Hippocampal formation (tissue), 2 donors: ENCODE results near the gene ODC1.
"Not testable (repeated sequence)": the region's sequence is repeated elsewhere in the genome, so short reads cannot be mapped to it uniquely, and the experiment has no call there.

ENCODE experiments used
- DNase-seq, 2 donors: peaks; one replicate each; lab custom pipeline; 2025; lab: John Stamatoyannopoulos, UW

Gene ODC1

GRCh38 chr2:10478298-10478625, 30.1 kb upstream of the ODC1 start:
- DNase-seq: no peak

DNA sequence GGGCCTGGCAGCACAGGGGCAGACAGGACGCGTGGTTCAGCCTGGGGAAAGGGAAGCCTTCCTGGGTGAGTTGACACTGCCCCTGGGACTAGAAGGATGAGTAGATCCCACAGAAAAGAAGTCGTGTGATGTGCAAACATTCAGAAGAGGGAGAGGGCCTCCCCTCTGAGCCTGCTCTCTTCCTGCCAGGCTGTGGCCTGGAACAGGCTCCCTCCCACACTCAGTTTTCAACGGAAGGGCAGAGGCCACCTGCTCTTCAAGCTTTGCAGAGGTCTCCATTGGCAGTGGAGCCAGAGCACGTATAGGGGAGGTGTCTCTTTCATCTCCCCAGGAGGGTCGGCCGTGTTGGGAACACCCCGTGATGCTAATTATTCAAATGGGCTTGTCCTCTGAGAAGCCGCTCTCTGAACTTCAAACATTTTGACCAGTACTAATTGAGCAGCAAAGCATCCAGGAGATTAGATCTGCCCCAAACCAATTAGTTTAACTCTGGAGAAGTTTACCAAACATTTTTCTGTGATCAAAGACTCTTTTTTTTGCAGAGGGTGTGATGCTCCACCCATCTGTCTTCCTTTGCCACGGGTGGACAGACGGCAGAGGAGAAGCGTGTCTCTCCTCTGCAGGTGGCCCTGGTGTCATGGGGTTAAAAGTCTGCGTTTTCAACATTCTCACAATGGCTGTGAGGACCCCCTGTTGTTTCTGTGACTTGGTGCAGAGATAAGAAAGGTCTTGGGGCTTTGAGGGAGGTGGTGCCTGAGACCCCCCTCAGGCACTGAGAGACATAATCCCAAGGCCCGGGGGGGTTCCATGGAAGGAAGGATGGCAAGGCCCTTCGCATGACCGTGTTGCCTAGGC, 29.5 kb upstream of the ODC1 start:
- DNase-seq: no peak

- no peak for DNase-seq
Measured at GRCh38 chr2:10476723-10477442, 28.8 kb upstream of the ODC1 start.

DNA sequence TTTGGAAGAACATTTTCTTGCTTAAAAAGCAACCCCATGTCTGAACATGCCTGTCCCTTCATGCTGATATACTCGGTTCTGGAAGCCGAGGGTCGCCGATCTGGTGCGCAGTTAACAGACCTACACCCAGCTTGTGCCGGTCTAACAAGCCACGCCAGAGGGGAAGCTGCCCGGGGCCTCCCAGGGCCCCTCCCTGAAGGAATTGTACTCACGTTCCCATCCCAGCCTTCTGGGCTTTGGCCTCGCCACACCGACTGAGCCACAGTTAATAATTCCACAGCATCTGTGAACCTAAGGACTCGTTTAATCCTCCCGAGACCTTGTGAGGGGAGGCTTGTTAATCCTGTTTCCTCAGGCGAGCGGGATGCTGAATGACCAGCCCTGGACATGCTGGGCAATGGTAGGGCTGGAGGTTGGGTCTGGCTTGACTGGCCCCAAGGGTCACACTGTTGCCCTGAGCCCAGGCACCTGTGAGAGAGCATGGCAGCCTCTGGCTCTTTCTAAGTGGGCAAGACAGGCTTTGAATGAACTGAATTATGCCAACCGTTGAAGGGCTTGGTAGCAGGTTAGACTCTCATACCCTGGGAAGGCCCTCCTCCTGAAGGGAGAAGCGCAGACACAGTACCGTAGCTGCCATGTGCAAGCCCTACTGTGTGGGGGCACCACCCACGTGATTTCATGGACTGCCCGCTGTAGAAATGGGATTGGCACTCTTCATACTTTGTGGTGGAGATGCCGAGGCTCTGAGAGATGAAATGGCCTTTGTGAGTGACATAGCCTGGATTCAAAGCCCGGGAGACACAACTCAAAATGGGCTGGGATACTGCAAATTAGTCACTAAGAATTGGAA, 27.9 kb upstream of the ODC1 start:
- DNase-seq: no peak

DNA sequence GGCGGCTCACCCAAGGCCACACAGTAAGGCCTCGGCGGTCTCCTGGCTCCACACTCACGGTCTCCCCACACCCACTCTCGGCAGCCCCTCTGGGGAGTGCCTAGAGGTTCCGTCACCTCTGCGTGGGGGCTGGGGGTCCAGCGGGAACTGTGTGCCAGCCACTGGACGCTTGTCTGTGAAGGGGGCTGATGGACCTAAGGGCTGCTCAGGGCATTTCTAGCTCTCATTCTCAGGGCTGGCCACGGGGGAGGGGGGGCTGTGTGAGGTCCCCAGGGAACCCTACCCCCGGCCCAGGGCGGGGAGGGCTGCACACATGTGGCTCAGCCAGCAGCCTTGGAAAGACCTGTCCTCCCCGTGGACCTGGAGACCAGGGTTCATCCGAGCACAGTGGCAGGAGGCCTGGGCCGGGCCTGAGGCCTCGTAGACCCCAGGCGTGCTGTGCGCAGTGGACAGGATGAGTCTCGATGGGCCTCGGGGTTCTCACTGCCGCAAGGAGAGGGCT, 27.1 kb upstream of the ODC1 start:
- DNase-seq: no peak

DNA sequence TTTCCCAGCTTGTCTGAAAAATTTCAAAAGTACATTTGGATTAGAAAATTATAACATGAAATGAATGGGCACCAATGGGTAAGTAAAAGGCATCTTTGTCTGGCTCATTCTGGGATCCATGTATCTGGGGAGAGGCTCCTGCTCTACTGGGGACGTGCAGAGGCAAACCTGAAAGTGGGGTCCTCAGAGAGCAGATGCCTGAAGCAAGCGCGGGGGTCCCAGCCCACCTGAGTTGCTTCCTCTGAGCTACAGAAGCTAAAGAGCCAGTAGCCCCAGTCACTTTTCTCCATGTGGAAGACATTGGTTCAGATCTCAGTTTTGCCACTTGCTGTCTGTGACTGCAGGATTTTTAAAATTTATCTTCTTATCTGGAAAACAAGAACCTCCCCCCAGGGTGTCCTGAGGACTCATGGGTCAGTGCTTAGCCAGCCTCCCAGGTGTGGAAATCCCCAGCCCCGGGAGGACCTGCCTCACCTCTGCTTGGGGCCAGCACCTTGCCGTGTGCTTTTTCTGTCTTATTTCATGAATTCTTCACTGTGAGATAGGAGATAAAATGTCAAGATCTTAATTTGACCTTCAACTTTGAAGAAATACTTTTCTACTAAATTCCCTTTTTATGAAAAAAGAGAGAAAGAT, 25.1 kb upstream of the ODC1 start:
- DNase-seq: no peak

- DNase-seq: no peak
Measured at GRCh38 chr2:10471955-10472354, 23.8 kb upstream of the ODC1 start.

- no peak for DNase-seq
Measured at GRCh38 chr2:10471046-10471571, 23.0 kb upstream of the ODC1 start.

DNA sequence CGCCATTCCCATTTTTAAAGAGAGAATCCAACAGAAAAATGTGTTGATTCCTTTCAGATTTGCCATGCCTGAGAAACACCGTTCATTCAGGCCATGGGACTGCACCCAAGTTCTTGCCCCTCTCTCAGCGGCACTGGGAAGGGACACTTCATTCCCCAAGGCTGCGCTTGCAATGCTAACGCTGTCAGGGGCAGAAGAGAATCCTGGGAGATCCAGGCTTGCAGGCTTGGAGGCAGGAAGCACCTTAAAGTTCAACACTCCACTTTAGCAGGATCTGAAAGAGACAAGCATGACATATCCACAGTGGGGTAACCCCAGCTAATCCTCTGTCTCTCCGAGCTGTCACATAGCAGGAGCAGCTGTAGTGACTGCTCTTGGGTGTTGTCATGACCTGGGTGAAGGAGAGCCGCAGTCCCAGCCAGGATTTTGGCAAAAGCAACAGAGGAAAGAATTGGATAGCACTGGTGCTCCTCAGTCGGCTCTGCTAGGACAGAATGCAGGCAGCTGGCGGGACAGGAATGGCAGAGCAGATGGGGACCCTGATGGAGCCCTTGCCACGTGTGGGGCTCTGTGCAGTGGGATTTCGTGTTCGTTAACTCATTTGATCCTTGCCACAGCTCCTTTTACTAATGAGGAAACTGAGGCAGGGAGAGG, 22.0 kb upstream of the ODC1 start:
- DNase-seq: no peak

GRCh38 chr2:10469301-10469700, 21.2 kb upstream of the ODC1 start:
- DNase-seq: no peak

DNA sequence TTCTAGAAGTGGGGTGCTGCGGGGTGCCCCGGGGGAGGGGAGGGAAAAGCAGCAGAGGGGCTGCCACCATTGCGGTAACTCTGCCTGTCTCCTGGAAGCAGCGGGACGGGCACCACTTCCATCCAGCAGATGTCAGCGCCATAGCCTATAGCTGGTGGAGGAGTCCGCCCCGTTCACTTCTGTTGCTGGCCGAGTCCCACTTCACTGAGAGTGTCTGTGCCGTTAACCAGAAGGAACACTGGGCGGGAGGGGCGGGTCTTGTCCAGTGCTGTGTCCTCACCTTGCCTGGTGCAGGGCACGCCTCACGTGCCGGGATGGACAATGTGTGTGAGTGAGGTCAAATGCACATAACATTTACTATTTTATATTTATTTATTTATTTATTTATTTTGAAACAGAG, 19.3 kb upstream of the ODC1 start:
- no peak for DNase-seq

- no peak for DNase-seq
Measured at GRCh38 chr2:10466801-10467200, 18.7 kb upstream of the ODC1 start.

GRCh38 chr2:10465910-10466309, 17.8 kb upstream of the ODC1 start:
- no peak for DNase-seq

GRCh38 chr2:10462178-10463083, 14.3 kb upstream of the ODC1 start:
- DNase-seq: no peak

GRCh38 chr2:10460366-10460796, 12.3 kb upstream of the ODC1 start:
- DNase-seq: no peak

GRCh38 chr2:10457846-10458598, 9.9 kb upstream of the ODC1 start:
- no peak for DNase-seq

DNA sequence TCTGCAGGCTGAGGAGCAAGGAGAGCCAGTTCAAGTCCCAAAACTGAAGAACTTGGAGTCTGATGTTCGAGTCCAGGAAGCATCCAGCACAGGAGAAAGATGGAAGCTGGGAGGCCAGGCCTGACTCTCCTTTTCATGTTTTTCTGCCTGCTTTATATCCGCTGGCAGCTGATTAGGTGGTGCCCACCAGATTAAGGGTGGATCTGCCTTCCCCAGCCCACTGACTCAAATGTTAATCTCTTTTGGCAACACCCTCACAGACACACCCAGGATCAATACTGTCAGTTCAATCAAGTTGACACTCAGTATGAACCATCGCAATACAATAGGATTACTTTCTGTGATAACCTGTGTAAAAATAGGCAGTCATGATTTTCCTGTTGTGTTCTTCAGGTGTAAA, 9.1 kb upstream of the ODC1 start:
- not testable (repeated sequence) for DNase-seq

- no peak for DNase-seq
Measured at GRCh38 chr2:10454505-10454904, 6.4 kb upstream of the ODC1 start.

DNA sequence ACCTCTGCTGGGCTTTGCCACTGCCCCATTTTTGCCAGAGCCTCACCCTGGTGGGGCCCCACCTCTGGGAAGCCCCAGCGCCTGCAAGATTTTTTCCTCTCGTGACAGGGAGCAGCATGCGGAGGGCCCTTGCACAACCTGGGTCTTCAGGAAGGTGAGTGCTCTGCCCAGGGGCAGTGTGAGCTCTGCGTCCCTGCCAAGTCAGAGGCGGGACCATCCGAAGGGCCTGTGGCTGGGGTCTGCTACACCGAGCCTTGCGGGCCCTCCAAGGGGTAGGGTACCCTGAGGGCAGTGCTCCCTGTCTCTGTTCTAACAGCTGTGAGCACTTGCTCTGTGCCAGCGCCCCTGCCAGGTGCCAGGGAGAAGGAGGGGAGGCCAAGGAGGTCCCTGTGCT, 5.8 kb upstream of the ODC1 start:
- no peak for DNase-seq
